Hippocampal formation (tissue), 2 donors: ENCODE data around the gene WASF1.
A peak's percentile ranks its signal among the peaks of the same experiment; 100 is the strongest.
"Not testable (repeated sequence)": the region's sequence is repeated elsewhere in the genome, so short reads cannot be mapped to it uniquely, and the experiment has no call there.

Experiments
- DNase-seq, 2 donors: peaks; one replicate each; lab custom pipeline; 2025; lab: John Stamatoyannopoulos, UW

WASF1 gene

GRCh38 chr6:110089323-110089722 is 90.1 kb downstream of the WASF1 start:
- no peak for DNase-seq

- DNase-seq: no peak
These were observed 94.2 kb downstream of the WASF1 start for GRCh38 chr6:110085285-110085684.

- no peak for DNase-seq
These were observed 95.4 kb downstream of the WASF1 start for GRCh38 chr6:110083875-110084585.

GRCh38 chr6:110075406-110075805 is 104.1 kb downstream of the WASF1 start:
- DNase-seq: no peak

- DNase-seq: not testable (repeated sequence)
These were observed 106.0 kb downstream of the WASF1 start for GRCh38 chr6:110073474-110073873.

GRCh38 chr6:110068592-110068967 is 110.9 kb downstream of the WASF1 start:
- DNase-seq: no peak

GRCh38 chr6:110067837-110068591 is 111.5 kb downstream of the WASF1 start:
- DNase-seq: peak in 1 of 2 donors; percentile 41

- DNase-seq: no peak
These were observed 114.5 kb downstream of the WASF1 start for GRCh38 chr6:110064744-110065524.

- DNase-seq: no peak
These were observed 115.7 kb downstream of the WASF1 start for GRCh38 chr6:110063594-110064263.

- DNase-seq: no peak
These were observed 124.1 kb downstream of the WASF1 start for GRCh38 chr6:110055387-110055735.

GRCh38 chr6:110054664-110055386 is 124.6 kb downstream of the WASF1 start:
- DNase-seq: no peak

GRCh38 chr6:110053395-110054240 is 125.9 kb downstream of the WASF1 start:
- DNase-seq: peak; percentile 15 to 49

- no peak for DNase-seq
These were observed 129.0 kb downstream of the WASF1 start for GRCh38 chr6:110050440-110050813.
